Right ventricle myocardium superior (tissue), 1 donor: ENCODE data around the gene BMPR1B. TPM values are rescaled to one million over a fixed set of nuclear protein-coding genes. Genes with fewer than 3 reads are reported as not detected.

Experiments
- ATAC-seq: fragments of 200-7000 bp; cut with Tn5 transposase; one replicate; pipeline ENCODE4 v1.9.1; 2020; ENCODE audit warnings: mild to moderate bottlenecking; ENCODE audit not compliant: poor library complexity
- DNase-seq: peaks from one replicate; pipeline ENCODE4 v3.0.0-alpha.2; 2020
- intact Hi-C: fragments of 100-400 bp; cut with DNase I; formaldehyde crosslinking; loops from one replicate; pipeline ENCODE4 v1.11.2; 2022
- total RNA-seq: library from RNA; stranded (reverse); fragmentation: NEBNext Ultra II Directional; extraction: Animal tissue kit (Norgen Biotek cat#: 25700); gene quantifications from one replicate; pipeline ENCODE4 v1.2.1, GENCODE V29; 2021
- donor health status: DM: no; HTN: yes; CAD: no; lungs with severe emphysema.

BMPR1B gene
- total RNA-seq, 1 donor from 2014 or later: 1.4 TPM

DNA sequence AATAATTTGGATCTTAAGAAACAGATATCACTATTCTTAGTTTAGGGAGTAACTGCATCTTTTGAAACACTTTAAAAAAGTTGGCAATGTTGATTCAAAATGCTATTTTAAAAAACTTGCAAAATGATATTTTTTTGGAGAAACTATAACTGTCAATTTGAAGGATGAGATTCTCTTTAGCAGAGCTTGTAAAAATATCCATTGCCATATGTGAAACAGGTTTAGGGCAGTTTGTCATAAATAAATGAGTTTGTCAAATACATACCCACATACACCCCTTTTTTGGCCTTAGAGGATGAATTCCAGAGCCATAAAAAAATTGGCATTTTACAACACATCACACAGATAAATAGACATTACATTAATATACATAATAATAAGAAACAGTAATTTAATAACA lies 174.6 kb downstream of the BMPR1B start:
- no peak for ATAC-seq
- intact Hi-C loops: no loop called here
- no peak for DNase-seq

DNA sequence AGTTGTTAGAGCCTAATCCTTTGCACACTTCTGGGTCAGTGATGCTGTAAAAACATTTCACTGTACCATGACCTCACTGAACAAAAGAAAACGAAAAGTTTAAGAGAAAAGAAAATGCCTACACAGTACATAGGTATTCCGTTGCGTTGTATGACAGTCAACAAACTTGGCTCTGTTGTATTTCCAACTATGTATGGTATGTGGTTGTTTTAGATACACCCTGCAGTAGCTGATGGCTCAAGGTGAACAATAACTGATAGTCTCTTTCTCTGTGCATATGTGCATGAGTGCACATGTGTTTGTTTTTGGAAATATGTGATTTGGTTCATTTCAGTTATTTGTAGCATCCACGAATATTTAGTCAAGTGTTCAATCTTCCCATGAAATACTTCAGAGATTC lies 176.0 kb downstream of the BMPR1B start:
- DNase-seq (no peak), ATAC-seq (no peak)
- intact Hi-C loops: no loop called here

DNA sequence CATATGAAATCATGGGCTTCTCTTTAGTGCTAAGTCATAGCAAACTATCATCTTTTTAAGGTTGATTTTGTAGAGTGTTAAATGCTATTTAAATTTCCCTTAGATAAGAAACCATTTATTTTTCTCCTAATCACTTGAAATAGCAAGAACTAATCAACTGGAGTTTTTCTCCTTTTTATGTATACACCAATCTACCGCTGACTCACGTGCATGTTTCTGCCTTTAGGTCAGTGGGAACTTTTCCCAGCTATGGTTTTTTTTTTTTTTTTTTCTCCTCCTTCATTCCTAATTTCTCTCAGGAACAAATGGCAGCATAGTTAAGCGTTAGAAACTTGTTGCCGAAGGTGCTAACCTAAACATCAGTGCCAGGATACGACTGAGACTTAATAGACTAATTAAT lies 176.4 kb downstream of the BMPR1B start:
- ATAC-seq: no peak

DNA sequence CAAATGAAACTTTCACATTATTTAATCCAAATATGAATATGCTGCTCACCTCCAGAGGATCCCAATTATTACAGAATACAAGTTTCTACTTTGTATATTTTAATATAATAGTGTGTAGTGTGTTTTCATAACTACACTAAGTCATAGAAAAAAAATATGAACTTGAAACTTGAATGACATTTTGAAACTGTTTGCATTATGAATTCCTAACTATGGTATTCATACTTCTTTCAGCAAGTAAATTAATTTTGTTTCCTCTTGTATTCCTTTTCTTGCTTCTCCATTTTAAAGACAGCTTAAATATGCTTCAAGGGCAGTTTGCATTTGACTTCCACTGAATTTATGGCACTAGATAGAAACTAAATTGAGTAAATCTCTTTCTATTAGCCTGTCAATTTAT lies 177.1 kb downstream of the BMPR1B start:
- intact Hi-C loops: no loop called here
- ATAC-seq (no peak), DNase-seq (no peak)

More for the DNA sequence above, 176.4 kb downstream of the BMPR1B start:
- no peak for DNase-seq
- intact Hi-C loops: no loop called here

DNA sequence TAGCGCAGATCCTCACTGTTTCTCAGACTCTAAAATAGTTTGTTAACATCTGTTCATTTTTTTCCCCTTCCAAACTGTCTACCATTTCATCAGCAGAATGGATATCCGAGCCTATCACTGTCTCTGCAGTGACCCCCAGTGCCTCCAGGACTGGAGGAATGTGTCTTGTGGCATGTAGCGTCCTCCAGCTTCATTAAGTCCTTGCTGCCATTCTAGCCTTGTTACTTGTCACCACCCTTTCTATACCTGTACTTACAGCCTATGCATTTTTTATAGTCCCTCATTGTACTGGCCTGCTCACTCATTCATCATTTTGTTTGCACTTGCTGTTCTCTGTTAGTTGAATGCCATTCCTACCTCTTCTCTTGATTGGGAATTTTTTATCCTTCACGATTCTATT lies 179.1 kb downstream of the BMPR1B start:
- DNase-seq: no peak
- intact Hi-C loops: no loop called here
- no peak for ATAC-seq

DNA sequence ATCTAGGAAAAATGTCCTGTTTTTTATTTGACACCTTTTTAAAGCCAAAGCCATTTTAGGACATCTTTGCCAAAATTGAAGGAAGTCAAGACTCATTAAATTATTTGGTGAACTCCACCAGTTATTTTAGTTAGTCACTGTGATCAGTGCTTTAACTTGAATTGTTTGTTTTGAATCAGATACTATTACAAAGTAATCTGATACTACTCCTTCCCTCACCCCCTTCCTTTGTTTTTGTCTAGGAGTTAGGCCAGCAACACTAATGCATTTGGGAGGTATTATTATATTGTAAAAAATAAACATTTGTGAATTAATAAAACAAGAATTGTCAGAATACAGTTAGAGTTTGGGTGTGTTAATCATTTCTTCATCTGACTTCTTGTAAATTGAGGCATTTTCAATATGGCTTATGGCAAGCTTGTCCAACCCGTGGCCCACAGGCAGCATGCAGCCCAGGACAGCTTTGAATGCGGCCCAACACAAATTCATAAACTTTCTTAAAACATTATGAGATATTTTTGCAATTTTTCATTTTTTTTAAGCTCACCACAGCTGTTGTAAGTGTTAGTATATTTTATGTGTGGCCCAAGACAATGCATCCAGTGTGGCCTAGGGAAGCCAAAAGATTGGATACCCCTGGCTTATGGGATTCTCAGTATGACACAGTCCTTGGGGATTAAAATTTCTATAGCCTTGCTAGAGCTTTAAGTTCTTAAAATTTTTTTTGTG lies 182.2 kb downstream of the BMPR1B start:
- DNase-seq: no peak

DNA sequence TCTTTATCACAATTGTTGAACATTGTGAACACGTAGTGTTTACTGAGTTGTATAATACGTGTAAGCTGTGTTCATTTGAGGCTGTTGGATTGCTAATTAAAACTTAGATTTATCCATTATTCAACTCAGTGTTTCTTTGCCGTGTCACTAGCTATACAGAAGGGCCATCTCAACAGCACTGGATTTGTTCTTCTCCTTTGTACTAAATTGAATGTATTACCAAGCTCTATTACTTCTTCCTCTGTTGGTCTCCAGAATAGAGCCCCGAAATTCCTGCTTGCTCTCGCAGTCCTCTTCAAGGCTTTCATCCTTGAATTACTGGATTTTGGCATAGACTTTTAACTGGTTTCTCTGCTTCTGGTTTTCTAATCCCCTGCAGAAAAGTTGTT lies 182.8 kb downstream of the BMPR1B start:
- DNase-seq: no peak
- ATAC-seq: no peak
- intact Hi-C loops: no loop called here

More for the DNA sequence above, 182.2 kb downstream of the BMPR1B start:
- intact Hi-C loops: no loop called here
- no peak for ATAC-seq

DNA sequence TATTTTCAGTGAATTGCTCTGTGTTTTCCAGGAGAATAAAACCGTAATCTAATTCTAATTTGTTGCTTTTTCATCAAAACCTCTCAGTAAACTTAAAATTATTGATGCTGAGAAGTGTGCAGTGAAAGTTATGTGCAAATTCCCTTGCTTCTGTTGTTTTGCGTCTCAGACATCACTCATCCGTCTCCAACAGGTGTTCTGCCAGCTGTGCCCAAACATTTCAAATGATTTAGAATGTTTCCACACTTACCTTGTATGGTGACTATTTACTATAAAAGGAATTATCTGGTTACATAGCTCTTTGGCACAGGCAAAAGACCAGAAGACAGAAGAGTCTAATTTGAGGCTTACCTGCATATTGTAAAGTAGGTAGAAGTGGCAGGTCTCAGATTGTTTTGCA lies 184.0 kb downstream of the BMPR1B start:
- no peak for ATAC-seq
- intact Hi-C loops: no loop called here
- DNase-seq: no peak

DNA sequence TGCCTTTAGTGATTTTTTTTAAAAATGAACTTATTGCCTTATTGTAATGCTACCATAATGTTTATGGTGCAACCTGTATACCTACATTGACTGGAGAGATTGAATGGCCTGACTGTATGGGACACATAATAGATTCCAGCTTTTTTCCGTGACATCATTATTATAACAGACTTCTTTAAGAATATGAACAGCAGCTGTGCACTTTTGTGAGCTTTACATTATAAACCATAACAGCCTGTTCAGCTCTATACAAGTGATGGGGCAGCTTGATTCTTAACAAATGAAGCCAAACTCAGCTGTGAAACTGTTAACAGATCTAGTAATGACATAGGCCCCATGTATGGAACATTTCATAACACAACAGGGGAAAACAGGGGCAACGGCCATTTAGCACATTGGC lies 187.0 kb downstream of the BMPR1B start:
- no peak for ATAC-seq
- DNase-seq: no peak
- intact Hi-C loops: no loop called here

DNA sequence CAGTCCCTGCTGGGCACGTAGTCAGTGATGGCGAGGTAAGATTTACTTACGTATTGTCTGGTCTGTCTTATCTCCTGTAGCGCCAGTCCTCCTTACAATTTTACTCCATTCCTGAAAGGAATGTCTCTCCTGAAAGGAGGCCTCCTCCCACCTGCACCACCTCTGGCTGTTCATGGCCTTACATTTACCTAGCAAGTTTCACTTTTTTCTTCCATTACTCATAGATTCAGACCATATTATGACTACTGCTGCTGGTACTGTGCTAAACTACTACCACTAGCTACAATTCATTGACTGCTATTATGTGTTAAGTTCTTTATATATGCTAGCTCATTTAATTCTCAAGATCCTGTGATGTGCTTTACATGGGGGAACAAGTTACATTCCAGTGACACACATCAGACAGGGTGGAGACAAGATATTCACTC lies 189.9 kb downstream of the BMPR1B start:
- no peak for DNase-seq
- no peak for ATAC-seq
- intact Hi-C loops: no loop called here

DNA sequence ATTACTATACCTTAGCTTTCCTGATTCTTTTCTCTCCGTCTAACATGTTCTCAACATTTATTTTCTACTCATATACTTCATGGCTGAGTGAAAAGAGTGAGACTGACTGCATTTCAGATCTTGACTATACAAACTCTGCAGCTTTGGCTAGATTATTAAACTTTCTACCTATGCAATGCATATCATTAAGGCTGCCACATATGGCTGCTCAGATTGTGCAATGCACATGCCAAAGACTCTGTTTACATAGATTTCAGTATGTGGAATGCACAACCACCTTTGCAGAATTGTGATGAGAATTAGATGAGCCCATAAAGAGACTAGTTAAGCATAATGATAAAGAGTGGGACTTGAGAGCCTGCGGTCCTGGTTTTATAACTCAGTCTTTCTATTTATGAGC lies 196.5 kb downstream of the BMPR1B start:
- DNase-seq (no peak), ATAC-seq (no peak)
- intact Hi-C loops: no loop called here

DNA sequence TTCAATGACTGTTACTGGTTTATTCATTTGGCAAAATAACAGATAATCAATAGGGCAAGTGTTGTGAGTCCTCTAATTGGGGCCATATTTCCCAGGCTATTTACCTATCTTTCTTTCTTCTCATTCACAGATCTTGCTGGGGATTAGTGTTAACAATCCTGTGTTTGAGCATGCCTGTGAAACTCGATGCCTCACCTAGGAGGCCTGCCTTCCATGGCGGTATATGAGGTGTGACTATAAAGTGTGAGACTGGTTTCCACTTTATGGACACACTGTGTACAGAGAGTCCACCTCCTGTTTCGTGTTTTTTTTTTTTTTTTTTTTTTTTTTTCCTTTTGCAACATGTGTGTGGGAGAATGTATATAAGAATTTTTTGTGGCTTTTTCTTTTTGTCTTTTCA lies 199.3 kb downstream of the BMPR1B start:
- DNase-seq (no peak), ATAC-seq (no peak)

DNA sequence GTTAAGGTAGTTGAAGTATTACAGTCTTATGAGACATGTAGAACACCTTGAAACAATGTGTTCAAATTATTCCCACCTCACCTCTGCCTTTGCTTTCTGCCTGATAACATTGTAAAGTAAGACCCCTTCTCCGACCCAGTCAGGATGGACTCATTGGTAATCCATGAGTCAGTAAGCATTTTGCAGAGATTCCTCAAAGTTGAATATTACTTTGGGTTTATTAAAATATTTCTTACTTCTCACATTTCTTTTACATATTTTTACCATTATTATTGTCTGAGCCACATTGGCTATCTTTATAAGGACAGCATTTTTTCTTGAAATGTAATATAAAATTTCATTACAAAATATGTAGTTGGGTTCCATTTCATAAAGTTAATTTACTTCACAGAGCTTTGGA lies 201.6 kb downstream of the BMPR1B start:
- ATAC-seq: no peak
- intact Hi-C loops: no loop called here
- no peak for DNase-seq

More for the DNA sequence above, 199.3 kb downstream of the BMPR1B start:
- intact Hi-C loops: no loop called here

DNA sequence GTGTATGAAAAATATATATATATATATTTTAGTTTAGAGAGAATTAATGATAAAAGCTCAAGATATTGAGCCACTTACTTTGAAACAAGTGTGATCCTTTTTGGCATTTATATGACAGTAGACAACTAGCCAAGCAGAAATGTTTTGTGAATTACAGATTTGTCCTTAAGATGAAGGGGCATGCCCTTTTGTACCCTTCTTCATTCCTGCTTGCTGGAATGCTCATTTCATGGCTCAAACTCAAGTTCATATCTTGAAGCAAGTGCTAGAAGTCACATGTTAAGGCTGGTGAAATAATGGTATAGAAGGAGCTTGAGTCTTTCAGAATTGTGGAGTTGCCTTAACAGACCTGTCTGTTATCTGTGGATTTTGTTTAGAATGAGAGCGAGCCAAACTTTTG lies 203.0 kb downstream of the BMPR1B start:
- ATAC-seq (no peak), DNase-seq (no peak)
- intact Hi-C loops: no loop called here

DNA sequence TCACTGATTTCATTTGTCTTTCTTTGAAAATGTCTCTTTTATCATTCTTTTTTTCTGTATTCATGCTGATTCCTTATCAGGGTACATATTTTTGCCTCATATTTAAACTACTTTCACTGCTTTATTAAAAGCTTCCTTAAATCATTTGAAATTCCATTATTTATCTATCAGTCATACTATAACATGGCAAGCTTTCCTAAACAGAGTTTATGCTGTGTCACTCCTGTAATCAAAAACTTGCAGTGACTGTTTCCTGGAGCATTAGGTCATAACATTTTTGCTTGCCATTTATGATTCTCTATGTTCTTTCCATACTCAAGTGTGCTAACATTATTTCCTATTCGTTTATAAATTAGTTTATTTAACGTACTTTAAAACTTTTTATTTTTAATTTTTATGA lies 203.7 kb downstream of the BMPR1B start:
- DNase-seq: no peak
- no peak for ATAC-seq
- intact Hi-C loops: no loop called here

DNA sequence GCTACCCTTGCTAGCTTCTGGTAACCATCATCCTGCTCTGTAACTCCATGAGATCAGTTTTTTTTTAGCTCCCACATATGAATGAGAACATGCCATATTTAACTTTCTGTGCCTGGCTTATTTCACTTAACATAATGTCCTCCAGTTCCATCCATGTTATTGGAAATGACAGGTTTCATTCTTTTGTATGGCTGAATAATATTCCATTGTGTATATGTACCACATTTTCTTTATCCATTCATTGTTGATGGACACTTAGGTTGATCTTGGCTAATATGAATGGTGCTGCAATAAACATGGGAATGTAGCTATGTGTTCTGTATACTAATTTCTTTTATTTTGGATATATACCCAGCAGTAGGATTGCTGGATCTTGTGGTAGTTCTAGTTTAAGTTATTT lies 204.7 kb downstream of the BMPR1B start:
- DNase-seq (no peak), ATAC-seq (no peak)
- intact Hi-C loops: no loop called here

DNA sequence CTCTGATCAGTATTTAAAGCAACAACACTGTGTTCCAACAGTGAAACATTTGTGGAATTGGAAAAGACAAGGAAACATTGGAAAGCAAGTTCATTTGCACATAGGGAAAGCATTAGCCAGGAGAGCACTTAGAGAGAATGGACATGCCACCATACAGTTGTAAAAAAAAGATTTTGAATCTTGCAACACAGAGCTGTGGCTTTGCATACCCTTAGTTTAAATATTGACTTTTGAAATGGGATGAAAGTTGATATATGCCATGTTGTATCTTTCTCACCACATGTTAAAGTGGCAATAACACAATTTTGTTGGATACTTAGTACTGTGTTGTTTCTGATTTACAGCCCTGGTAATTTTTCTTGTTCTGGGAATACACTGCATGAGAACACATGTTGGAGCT lies 208.1 kb downstream of the BMPR1B start:
- ATAC-seq (no peak), DNase-seq (no peak)
- intact Hi-C loops: no loop called here

DNA sequence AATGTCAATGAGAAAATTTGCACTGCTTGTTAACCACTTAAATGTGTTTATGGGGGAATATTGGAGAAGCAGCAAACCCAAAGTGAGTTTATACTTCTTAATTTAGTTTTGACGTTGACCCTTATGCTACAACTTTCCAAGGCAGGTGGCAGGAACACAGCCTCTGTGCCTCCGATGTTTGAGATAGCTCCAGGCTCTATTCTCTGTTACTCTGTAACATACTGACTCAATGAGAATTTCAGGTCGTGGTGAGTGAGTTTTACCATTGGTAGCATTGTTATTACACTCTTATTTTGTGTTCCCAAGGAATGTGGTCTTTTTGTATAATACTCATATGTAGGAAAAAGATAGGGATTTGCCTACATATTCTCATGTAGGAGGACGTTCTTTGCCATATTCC lies 210.7 kb downstream of the BMPR1B start:
- no peak for ATAC-seq
- intact Hi-C loops: no loop called here
- no peak for DNase-seq

DNA sequence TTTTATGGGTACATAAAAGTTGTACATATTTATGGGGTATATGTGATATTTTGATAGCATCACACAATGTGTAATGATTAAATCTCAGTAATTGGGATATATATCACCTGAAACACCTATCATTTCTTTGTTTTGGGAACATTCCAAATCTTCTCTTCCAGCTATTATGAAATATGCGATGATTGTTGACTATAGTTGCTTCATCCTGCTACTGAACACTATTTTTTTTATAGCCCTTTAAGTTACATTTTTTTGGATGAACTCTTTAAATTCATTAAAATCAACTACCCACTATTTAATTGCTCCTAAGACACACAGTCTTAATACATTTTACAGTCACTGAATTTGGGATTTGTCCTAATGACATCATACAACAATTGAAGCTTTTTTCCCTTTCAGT lies 212.9 kb downstream of the BMPR1B start:
- no peak for DNase-seq
- no peak for ATAC-seq
- intact Hi-C loops: no loop called here

DNA sequence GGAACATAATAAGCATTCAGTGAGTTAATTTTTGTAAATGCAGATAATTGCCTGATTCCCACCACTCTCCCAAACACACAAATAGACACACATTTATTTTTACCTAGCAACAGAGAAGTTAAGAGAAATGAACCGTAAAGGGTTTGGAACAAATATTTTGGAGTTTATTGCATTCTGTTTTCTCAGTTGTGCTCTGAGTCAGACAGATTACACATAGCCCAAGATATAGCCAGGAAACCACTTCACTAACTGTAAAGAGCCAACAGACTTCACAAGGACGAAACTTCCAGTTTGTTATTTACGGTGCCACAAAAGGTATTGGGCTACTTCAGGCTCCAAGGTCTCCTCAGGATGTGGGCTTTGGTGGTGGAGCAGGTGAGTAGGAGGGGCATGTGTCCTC lies 217.0 kb downstream of the BMPR1B start:
- intact Hi-C loops: no loop called here
- no peak for ATAC-seq
- DNase-seq: no peak

DNA sequence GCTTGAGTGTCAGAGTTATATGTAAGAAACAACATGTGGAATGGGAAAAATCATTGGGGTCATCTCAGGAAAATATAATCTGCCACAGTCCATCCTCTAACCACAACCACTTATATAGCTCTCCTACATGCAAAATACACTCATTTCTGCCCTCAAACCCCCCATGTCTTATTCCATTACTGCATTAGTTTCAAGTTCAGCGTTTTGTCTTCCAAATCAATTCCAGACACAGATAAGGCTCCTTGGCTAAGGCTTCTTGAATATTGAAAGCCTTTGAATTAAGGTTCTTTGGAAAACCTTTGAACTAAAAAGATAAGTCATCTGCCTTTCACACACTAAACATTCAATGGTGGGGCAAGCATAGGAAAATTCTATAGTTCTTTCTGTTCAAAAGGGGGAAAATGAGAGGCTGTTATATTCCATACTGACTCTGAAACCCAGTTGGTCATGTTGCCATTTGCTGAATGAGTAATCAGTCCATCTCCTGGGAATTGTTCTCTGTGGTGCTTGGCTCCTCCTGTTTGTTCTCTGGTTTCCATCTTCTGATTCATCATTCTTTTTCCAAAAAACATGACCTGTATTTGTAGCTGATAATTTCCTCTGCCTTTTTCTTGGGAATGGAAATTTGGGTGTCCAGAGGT lies 218.7 kb downstream of the BMPR1B start:
- ATAC-seq (no peak), DNase-seq (no peak)
- intact Hi-C loops: no loop called here
